ENCODE results near the gene GKN2.

The GKN2 gene

DNA sequence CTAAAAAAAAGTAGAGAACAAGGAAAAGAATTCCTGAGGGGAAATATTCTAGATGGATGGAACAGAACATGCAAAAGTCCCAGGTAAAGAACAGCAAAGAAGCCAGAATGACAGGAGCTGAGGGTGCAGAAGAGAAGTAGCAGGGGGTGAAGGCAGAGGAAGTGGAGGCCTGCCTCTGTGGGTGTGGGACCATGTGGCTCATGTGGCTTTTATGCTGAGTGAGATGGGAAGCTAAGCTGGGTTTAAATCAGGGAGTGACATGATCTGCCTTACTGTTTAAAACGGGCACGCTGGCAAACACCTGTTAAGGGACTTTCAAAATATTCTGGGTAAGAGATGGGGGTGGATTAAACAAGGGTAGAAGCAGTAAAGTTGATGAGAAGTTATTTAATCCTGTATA lies 40.0 kb downstream of the GKN2 start:
- ATAC-seq, result no peak

DNA sequence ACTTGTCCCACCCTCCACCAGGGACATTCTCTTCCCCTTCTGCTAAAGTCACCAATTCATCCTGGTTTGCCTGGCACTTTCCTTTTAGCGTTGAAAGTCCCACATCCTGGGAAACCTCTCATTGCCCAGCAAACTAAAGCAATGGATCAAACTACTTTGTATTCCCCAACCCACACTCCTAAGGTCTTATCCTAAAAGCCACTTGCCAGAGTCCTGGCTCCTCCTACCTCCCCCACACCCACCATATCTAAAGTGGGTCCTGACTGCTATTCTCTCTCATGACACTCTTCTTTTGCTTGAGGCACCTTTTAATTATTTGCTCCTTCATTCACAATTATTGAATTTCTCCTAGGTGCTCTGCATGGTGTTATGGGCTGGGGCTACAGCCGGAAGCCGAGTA lies 40.6 kb downstream of the GKN2 start:
- TF ChIP-seq, protein P1, sequence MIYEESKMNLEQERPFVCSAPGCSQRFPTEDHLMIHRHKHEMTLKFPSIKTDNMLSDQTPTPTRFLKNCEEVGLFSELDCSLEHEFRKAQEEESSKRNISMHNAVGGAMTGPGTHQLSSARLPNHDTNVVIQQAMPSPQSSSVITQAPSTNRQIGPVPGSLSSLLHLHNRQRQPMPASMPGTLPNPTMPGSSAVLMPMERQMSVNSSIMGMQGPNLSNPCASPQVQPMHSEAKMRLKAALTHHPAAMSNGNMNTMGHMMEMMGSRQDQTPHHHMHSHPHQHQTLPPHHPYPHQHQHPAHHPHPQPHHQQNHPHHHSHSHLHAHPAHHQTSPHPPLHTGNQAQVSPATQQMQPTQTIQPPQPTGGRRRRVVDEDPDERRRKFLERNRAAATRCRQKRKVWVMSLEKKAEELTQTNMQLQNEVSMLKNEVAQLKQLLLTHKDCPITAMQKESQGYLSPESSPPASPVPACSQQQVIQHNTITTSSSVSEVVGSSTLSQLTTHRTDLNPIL (CRISPR knock-in tag; IDR thresholded peaks at IDR 0.05; ENCODE audit: low read depth), result no peak
- TF ChIP-seq RARB (CRISPR knock-in tag; IDR thresholded peaks at IDR 0.05) (no peak), ISL1 (CRISPR knock-in tag; IDR thresholded peaks at IDR 0.05) (no peak), GLIS3 (CRISPR knock-in tag; IDR thresholded peaks at IDR 0.05) (no peak), ESRRG (CRISPR knock-in tag; IDR thresholded peaks at IDR 0.05) (no peak), CSDC2 (CRISPR knock-in tag; IDR thresholded peaks at IDR 0.05) (no peak), PPARA (CRISPR knock-in tag; IDR thresholded peaks at IDR 0.05; ENCODE audit: borderline replicate concordance) (no peak), OSR1 (CRISPR knock-in tag; IDR thresholded peaks at IDR 0.05) (no peak), ZNF70 (CRISPR knock-in tag; IDR thresholded peaks at IDR 0.05) (no peak), ZFP3 (CRISPR knock-in tag; IDR thresholded peaks at IDR 0.05) (no peak)
- TF ChIP-seq, protein P2, sequence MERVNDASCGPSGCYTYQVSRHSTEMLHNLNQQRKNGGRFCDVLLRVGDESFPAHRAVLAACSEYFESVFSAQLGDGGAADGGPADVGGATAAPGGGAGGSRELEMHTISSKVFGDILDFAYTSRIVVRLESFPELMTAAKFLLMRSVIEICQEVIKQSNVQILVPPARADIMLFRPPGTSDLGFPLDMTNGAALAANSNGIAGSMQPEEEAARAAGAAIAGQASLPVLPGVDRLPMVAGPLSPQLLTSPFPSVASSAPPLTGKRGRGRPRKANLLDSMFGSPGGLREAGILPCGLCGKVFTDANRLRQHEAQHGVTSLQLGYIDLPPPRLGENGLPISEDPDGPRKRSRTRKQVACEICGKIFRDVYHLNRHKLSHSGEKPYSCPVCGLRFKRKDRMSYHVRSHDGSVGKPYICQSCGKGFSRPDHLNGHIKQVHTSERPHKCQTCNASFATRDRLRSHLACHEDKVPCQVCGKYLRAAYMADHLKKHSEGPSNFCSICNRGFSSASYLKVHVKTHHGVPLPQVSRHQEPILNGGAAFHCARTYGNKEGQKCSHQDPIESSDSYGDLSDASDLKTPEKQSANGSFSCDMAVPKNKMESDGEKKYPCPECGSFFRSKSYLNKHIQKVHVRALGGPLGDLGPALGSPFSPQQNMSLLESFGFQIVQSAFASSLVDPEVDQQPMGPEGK (CRISPR knock-in tag; IDR thresholded peaks at IDR 0.05; ENCODE audit: borderline replicate concordance), result no peak
- ATAC-seq, result no peak

More for the DNA sequence above, 40.0 kb downstream of the GKN2 start:
- no peak for TF ChIP-seq RARB (CRISPR knock-in tag; IDR thresholded peaks at IDR 0.05)
- TF ChIP-seq, protein P3, sequence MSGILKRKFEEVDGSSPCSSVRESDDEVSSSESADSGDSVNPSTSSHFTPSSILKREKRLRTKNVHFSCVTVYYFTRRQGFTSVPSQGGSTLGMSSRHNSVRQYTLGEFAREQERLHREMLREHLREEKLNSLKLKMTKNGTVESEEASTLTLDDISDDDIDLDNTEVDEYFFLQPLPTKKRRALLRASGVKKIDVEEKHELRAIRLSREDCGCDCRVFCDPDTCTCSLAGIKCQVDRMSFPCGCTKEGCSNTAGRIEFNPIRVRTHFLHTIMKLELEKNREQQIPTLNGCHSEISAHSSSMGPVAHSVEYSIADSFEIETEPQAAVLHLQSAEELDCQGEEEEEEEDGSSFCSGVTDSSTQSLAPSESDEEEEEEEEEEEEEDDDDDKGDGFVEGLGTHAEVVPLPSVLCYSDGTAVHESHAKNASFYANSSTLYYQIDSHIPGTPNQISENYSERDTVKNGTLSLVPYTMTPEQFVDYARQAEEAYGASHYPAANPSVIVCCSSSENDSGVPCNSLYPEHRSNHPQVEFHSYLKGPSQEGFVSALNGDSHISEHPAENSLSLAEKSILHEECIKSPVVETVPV (CRISPR knock-in tag; IDR thresholded peaks at IDR 0.05), result no peak

DNA sequence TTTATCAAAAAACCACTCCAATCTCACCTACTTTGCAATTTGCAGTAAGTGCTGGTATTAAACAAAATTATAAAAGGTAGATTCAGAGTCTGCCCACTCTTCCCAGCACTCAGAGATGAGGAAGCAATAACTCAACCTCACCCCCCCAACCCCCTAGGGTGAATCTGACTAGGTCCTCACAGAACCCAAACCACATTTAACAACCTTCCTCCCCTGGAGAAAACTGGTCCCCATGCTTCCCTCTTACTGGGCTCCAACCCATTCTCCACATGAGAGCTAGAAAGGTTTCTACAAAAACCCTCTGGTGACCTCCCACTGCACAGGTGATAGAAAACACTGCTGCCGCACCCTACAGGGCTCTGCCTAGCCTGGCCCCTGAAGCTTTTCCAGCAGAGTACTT lies 41.0 kb downstream of the GKN2 start:
- no peak for TF ChIP-seq ARNTL (CRISPR knock-in tag; IDR thresholded peaks at IDR 0.05; ENCODE audit: borderline replicate concordance, low read depth)
- TF ChIP-seq ZNF565 (CRISPR knock-in tag; conservative IDR thresholded peaks at IDR 0.05; ENCODE audit: low read depth), result no peak
- no peak for TF ChIP-seq ZNF70 (CRISPR knock-in tag; IDR thresholded peaks at IDR 0.05)
- TF ChIP-seq OSR1 (CRISPR knock-in tag; IDR thresholded peaks at IDR 0.05), result no peak
- no peak for TF ChIP-seq PPARA (CRISPR knock-in tag; IDR thresholded peaks at IDR 0.05; ENCODE audit: borderline replicate concordance)
- no peak for TF ChIP-seq RARB (CRISPR knock-in tag; IDR thresholded peaks at IDR 0.05)
- TF ChIP-seq ZFP3 (CRISPR knock-in tag; IDR thresholded peaks at IDR 0.05), result no peak
- TF ChIP-seq BACH2 (CRISPR knock-in tag; IDR thresholded peaks at IDR 0.05; ENCODE audit: borderline replicate concordance), result no peak
- no peak for TF ChIP-seq SNAI2 (CRISPR knock-in tag; IDR thresholded peaks at IDR 0.05)
- TF ChIP-seq, protein P1 (CRISPR knock-in tag; IDR thresholded peaks at IDR 0.05; ENCODE audit: low read depth), result no peak
- TF ChIP-seq TCF4 (CRISPR knock-in tag; IDR thresholded peaks at IDR 0.05; ENCODE audit: borderline replicate concordance), result no peak
- TF ChIP-seq, protein P3 (CRISPR knock-in tag; IDR thresholded peaks at IDR 0.05), result no peak
- TF ChIP-seq, protein P4, sequence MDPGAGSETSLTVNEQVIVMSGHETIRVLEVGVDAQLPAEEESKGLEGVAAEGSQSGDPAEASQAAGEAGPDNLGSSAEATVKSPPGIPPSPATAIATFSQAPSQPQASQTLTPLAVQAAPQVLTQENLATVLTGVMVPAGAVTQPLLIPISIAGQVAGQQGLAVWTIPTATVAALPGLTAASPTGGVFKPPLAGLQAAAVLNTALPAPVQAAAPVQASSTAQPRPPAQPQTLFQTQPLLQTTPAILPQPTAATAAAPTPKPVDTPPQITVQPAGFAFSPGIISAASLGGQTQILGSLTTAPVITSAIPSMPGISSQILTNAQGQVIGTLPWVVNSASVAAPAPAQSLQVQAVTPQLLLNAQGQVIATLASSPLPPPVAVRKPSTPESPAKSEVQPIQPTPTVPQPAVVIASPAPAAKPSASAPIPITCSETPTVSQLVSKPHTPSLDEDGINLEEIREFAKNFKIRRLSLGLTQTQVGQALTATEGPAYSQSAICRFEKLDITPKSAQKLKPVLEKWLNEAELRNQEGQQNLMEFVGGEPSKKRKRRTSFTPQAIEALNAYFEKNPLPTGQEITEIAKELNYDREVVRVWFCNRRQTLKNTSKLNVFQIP (CRISPR knock-in tag; IDR thresholded peaks at IDR 0.05; ENCODE audit: borderline replicate concordance, low read depth), result no peak
- TF ChIP-seq, protein P5, sequence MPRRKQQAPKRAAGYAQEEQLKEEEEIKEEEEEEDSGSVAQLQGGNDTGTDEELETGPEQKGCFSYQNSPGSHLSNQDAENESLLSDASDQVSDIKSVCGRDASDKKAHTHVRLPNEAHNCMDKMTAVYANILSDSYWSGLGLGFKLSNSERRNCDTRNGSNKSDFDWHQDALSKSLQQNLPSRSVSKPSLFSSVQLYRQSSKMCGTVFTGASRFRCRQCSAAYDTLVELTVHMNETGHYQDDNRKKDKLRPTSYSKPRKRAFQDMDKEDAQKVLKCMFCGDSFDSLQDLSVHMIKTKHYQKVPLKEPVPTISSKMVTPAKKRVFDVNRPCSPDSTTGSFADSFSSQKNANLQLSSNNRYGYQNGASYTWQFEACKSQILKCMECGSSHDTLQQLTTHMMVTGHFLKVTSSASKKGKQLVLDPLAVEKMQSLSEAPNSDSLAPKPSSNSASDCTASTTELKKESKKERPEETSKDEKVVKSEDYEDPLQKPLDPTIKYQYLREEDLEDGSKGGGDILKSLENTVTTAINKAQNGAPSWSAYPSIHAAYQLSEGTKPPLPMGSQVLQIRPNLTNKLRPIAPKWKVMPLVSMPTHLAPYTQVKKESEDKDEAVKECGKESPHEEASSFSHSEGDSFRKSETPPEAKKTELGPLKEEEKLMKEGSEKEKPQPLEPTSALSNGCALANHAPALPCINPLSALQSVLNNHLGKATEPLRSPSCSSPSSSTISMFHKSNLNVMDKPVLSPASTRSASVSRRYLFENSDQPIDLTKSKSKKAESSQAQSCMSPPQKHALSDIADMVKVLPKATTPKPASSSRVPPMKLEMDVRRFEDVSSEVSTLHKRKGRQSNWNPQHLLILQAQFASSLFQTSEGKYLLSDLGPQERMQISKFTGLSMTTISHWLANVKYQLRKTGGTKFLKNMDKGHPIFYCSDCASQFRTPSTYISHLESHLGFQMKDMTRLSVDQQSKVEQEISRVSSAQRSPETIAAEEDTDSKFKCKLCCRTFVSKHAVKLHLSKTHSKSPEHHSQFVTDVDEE (CRISPR knock-in tag; IDR thresholded peaks at IDR 0.05), result no peak
- ATAC-seq, result no peak

Data from SK-N-SH treated with all-trans-retinoic acid at 6 μM for 48 hours (cell line).